GM12801 (cell line): ENCODE results near the gene MDK.

Experiments used
- CTCF ChIP-seq: IDR thresholded peaks from one replicate; pipeline ENCODE4 v1.5.1; 2011; ENCODE audit warnings: control low read depth; ENCODE audit not compliant: insufficient read length; ENCODE audit errors: extremely low read depth

Gene MDK

GRCh38 chr11:46373787-46374740 lies 7.4 kb upstream of the MDK start:
- no peak for TF ChIP-seq CTCF

GRCh38 chr11:46374815-46375214 lies 6.7 kb upstream of the MDK start:
- no peak for TF ChIP-seq CTCF

- no peak for TF ChIP-seq CTCF
Observed at GRCh38 chr11:46375392-46376101, 5.9 kb upstream of the MDK start.

GRCh38 chr11:46376258-46377050 lies 5.0 kb upstream of the MDK start:
- no peak for TF ChIP-seq CTCF

- no peak for TF ChIP-seq CTCF
Observed at GRCh38 chr11:46377290-46377689, 4.2 kb upstream of the MDK start.

- TF ChIP-seq CTCF, result no peak
Observed at GRCh38 chr11:46377831-46378230, 3.6 kb upstream of the MDK start.

GRCh38 chr11:46378296-46378695 lies 3.2 kb upstream of the MDK start:
- TF ChIP-seq CTCF, result no peak
